Measurements from ENCODE around the gene CD69.

CD69 gene

GRCh38 chr12:9730591-9730990, 30.1 kb downstream of the CD69 start:
- no peaks in the 10 kb centered on the region for H3K36me3 ChIP-seq
- H3K27ac ChIP-seq, result no peak overlapping the region
- no peaks in the 10 kb centered on the region for H3K4me1 ChIP-seq (ENCODE audit: control insufficient read depth in 1 of 2, insufficient read depth in 1 of 2, low read depth in 1 of 2, low read length in 1 of 2)
- H3K9me3 ChIP-seq, result no peaks in the 10 kb centered on the region
- no peaks in the 10 kb centered on the region for H3K27me3 ChIP-seq
- H3K4me3 ChIP-seq (ENCODE audit: low read depth in 1 of 2, low read length in 1 of 2), result no peak overlapping the region
- no peak for TF ChIP-seq CTCF (IDR thresholded peaks at IDR 0.05)

- Histone ChIP-seq H3K27ac (no peak overlapping the region), H3K9me3 (no peaks in the 10 kb centered on the region), H3K27me3 (no peaks in the 10 kb centered on the region), H3K36me3 (no peaks in the 10 kb centered on the region), H3K4me3 (ENCODE audit: low read depth in 1 of 2, low read length in 1 of 2) (no peak overlapping the region), H3K4me1 (ENCODE audit: control insufficient read depth in 1 of 2, insufficient read depth in 1 of 2, low read depth in 1 of 2, low read length in 1 of 2) (no peaks in the 10 kb centered on the region)
- no peak for TF ChIP-seq CTCF (IDR thresholded peaks at IDR 0.05)
These were observed 30.7 kb downstream of the CD69 start for GRCh38 chr12:9730011-9730410.

GRCh38 chr12:9729082-9729481, 31.6 kb downstream of the CD69 start:
- Histone ChIP-seq H3K27me3 (no peaks in the 10 kb centered on the region), H3K27ac (no peak overlapping the region), H3K36me3 (no peaks in the 10 kb centered on the region), H3K4me3 (ENCODE audit: low read depth in 1 of 2, low read length in 1 of 2) (no peak overlapping the region), H3K9me3 (no peaks in the 10 kb centered on the region), H3K4me1 (ENCODE audit: control insufficient read depth in 1 of 2, insufficient read depth in 1 of 2, low read depth in 1 of 2, low read length in 1 of 2) (no peaks in the 10 kb centered on the region)
- no peak for TF ChIP-seq CTCF (IDR thresholded peaks at IDR 0.05)

DNA sequence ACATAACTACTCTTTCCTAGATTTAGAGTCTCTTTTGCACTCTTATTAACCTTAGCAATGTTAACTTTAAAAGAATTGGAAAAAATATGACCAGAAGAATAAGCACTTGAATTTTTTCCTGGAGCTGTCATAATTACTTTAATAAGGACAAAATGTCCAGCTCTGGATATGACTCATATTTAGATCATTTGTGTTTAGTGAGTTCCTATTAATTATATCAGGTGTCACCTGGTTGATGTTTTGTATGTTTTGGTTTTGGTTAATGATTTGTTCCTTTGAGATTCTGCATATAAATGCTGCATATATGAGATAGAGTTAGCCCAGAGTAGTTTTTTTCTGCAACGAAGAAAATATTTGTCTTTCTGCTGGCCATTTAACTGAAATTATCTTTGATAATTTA, 32.9 kb downstream of the CD69 start:
- Histone ChIP-seq H3K36me3 (no peaks in the 10 kb centered on the region), H3K4me1 (ENCODE audit: control insufficient read depth in 1 of 2, insufficient read depth in 1 of 2, low read depth in 1 of 2, low read length in 1 of 2) (no peaks in the 10 kb centered on the region), H3K9me3 (no peaks in the 10 kb centered on the region), H3K4me3 (ENCODE audit: low read depth in 1 of 2, low read length in 1 of 2) (no peak overlapping the region), H3K27ac (no peak overlapping the region), H3K27me3 (no peaks in the 10 kb centered on the region)
- no peak for TF ChIP-seq CTCF (IDR thresholded peaks at IDR 0.05)

- TF ChIP-seq CTCF (IDR thresholded peaks at IDR 0.05), result no peak
- H3K4me3 ChIP-seq (ENCODE audit: low read depth in 1 of 2, low read length in 1 of 2), result no peak overlapping the region
- no peaks in the 10 kb centered on the region for H3K4me1 ChIP-seq (ENCODE audit: control insufficient read depth in 1 of 2, insufficient read depth in 1 of 2, low read depth in 1 of 2, low read length in 1 of 2)
- no peaks in the 10 kb centered on the region for H3K9me3 ChIP-seq
- H3K36me3 ChIP-seq, result no peaks in the 10 kb centered on the region
- no peaks in the 10 kb centered on the region for H3K27me3 ChIP-seq
- no peak overlapping the region for H3K27ac ChIP-seq
These were observed 35.4 kb downstream of the CD69 start for GRCh38 chr12:9725213-9725870.
